ENCODE data around the gene CIBAR2. TPM values are rescaled to one million over a fixed set of nuclear protein-coding genes. Genes with fewer than 3 reads are reported as not detected.

CIBAR2 gene
- total RNA-seq, 1 experiment from 2014 or later = 0.51 TPM

GRCh38 chr16:85074225-85074914, 37.9 kb downstream of the CIBAR2 start:
- DNase-seq (ENCODE audit: low spot score) = no peak
- in situ Hi-C loops (cut with HindIII; ENCODE audit: low sequenced_read_pairs) = no loop called here

GRCh38 chr16:85072947-85073346, 39.3 kb downstream of the CIBAR2 start:
- in situ Hi-C loops (cut with HindIII; ENCODE audit: low sequenced_read_pairs) = no loop called here
- DNase-seq (ENCODE audit: low spot score) = peak; percentile 65

GRCh38 chr16:85072076-85072860, 40.0 kb downstream of the CIBAR2 start:
- in situ Hi-C loops (cut with HindIII; ENCODE audit: low sequenced_read_pairs) = no loop called here
- DNase-seq (ENCODE audit: low spot score) = no peak

GRCh38 chr16:85069171-85069570, 43.1 kb downstream of the CIBAR2 start:
- in situ Hi-C loops (cut with HindIII; ENCODE audit: low sequenced_read_pairs) = no loop called here

GRCh38 chr16:85068746-85069145, 43.5 kb downstream of the CIBAR2 start:
- in situ Hi-C loops (cut with HindIII; ENCODE audit: low sequenced_read_pairs) = no loop called here

More at GRCh38 chr16:85069171-85069570, 43.1 kb downstream of the CIBAR2 start:
- DNase-seq (ENCODE audit: low spot score) = no peak

GRCh38 chr16:85067426-85067825, 44.8 kb downstream of the CIBAR2 start:
- in situ Hi-C loops (cut with HindIII; ENCODE audit: low sequenced_read_pairs) = no loop called here
- no peak for DNase-seq (ENCODE audit: low spot score)

More at GRCh38 chr16:85068746-85069145, 43.5 kb downstream of the CIBAR2 start:
- DNase-seq (ENCODE audit: low spot score) = no peak

GRCh38 chr16:85067024-85067423, 45.2 kb downstream of the CIBAR2 start:
- in situ Hi-C loops (cut with HindIII; ENCODE audit: low sequenced_read_pairs) = no loop called here
- DNase-seq (ENCODE audit: low spot score) = no peak

GRCh38 chr16:85066346-85066885, 45.9 kb downstream of the CIBAR2 start:
- in situ Hi-C loops (cut with HindIII; ENCODE audit: low sequenced_read_pairs) = no loop called here
- DNase-seq (ENCODE audit: low spot score) = peak; percentile 67

GRCh38 chr16:85065099-85065498, 47.2 kb downstream of the CIBAR2 start:
- peak; percentile 24 for DNase-seq (ENCODE audit: low spot score)
- in situ Hi-C loops (cut with HindIII; ENCODE audit: low sequenced_read_pairs) = no loop called here

- in situ Hi-C loops (cut with HindIII; ENCODE audit: low sequenced_read_pairs) = no loop called here
- DNase-seq (ENCODE audit: low spot score) = no peak
Measured at GRCh38 chr16:85064186-85064585, 48.1 kb downstream of the CIBAR2 start.

- in situ Hi-C loops (cut with HindIII; ENCODE audit: low sequenced_read_pairs) = no loop called here
- no peak for DNase-seq (ENCODE audit: low spot score)
Measured at GRCh38 chr16:85062845-85063244, 49.4 kb downstream of the CIBAR2 start.

- DNase-seq (ENCODE audit: low spot score) = peak; percentile 77
- in situ Hi-C loops (cut with HindIII; ENCODE audit: low sequenced_read_pairs) = no loop called here
Measured at GRCh38 chr16:85062323-85062722, 49.9 kb downstream of the CIBAR2 start.

- DNase-seq (ENCODE audit: low spot score) = no peak
- in situ Hi-C loops (cut with HindIII; ENCODE audit: low sequenced_read_pairs) = no loop called here
Measured at GRCh38 chr16:85061566-85061965, 50.7 kb downstream of the CIBAR2 start.

- no peak for DNase-seq (ENCODE audit: low spot score)
- in situ Hi-C loops (cut with HindIII; ENCODE audit: low sequenced_read_pairs) = no loop called here
Measured at GRCh38 chr16:85058909-85059308, 53.4 kb downstream of the CIBAR2 start.

GRCh38 chr16:85057948-85058347, 54.3 kb downstream of the CIBAR2 start:
- peak; percentile 83 for DNase-seq (ENCODE audit: low spot score)
- in situ Hi-C loops (cut with HindIII; ENCODE audit: low sequenced_read_pairs) = no loop called here

- DNase-seq (ENCODE audit: low spot score) = peak; percentile 68
Measured at GRCh38 chr16:85057212-85057889, 54.9 kb downstream of the CIBAR2 start.

GRCh38 chr16:85056211-85056748, 56.0 kb downstream of the CIBAR2 start:
- in situ Hi-C loops (cut with HindIII; ENCODE audit: low sequenced_read_pairs) = no loop called here

More at GRCh38 chr16:85057212-85057889, 54.9 kb downstream of the CIBAR2 start:
- in situ Hi-C loops (cut with HindIII; ENCODE audit: low sequenced_read_pairs) = no loop called here

GRCh38 chr16:85055493-85056210, 56.6 kb downstream of the CIBAR2 start:
- in situ Hi-C loops (cut with HindIII; ENCODE audit: low sequenced_read_pairs) = no loop called here
- no peak for DNase-seq (ENCODE audit: low spot score)

More at GRCh38 chr16:85056211-85056748, 56.0 kb downstream of the CIBAR2 start:
- DNase-seq (ENCODE audit: low spot score) = peak; percentile 43

Data from G401 (cell line).